Endothelial cell of umbilical vein (primary cell): ENCODE data around the gene TYW5. TPM values are rescaled to one million over a fixed set of nuclear protein-coding genes. Genes with fewer than 3 reads are reported as not detected.

Experiments used
- BruUV-seq: library from RNA; stranded (reverse); fragments of 400-500 nt; replicated peaks from 2 replicates; lab custom pipeline; 2021; lab: Mats Ljungman, UMichigan
- CTCF ChIA-PET: fragments of 300-600, 350-600 bp; sonication (Branson Sonifier 250); formaldehyde crosslinking; loops from one replicate; lab custom pipeline; 2021; ENCODE audit warnings: antibody characterized with exemption, inconsistent platforms; lab: Charles Lee
- POLR2A ChIA-PET: fragments of 300-600, 350-600 bp; sonication (Branson Sonifier 250); formaldehyde crosslinking; loops from one replicate; lab custom pipeline; 2021; ENCODE audit warnings: antibody characterized with exemption, inconsistent platforms; lab: Charles Lee
- DNase-seq: peaks from one replicate; pipeline ENCODE4 v3.0.0-alpha.2; 2011; ENCODE audit warnings: low read depth, low spot score
- FAIRE-seq: peaks from 2 replicates; lab custom pipeline; 2011; peaks lifted over from hg19 to GRCh38; lab: Jason Lieb, UNC
- H2AFZ ChIP-seq: 2 replicates; pipeline ENCODE4 v1.6.0; 2012; ENCODE audit warnings: low read depth, low read length, control low read depth, inconsistent platforms
- H3K27ac ChIP-seq: 2 replicates; pipeline ENCODE4 v1.5.1; 2011; ENCODE audit warnings: low read depth, mild to moderate bottlenecking, control low read depth, low read length, moderate library complexity; ENCODE audit not compliant: insufficient read depth
- H3K27me3 ChIP-seq, 2 experiments: 2 replicates each; pipeline versions ENCODE4 v1.6.0 to v1.6.1; 2011; ENCODE audit warnings: low read length in 2 of 2, mixed read lengths in 1 of 2; ENCODE audit not compliant: control insufficient read depth in 2 of 2, insufficient read depth in 2 of 2
- H3K36me3 ChIP-seq, 2 experiments: 2 replicates in 1 of 2; 3 replicates in 1 of 2; pipeline ENCODE4 v1.5.1; 2011; ENCODE audit warnings: low read length in 2 of 2, mild to moderate bottlenecking in 1 of 2, moderate library complexity in 1 of 2; ENCODE audit not compliant: control insufficient read depth in 2 of 2, insufficient read depth in 2 of 2; ENCODE audit errors: extremely low read depth in 1 of 2
- H3K4me1 ChIP-seq: 3 replicates; pipeline ENCODE4 v1.5.1; 2011; ENCODE audit warnings: mild to moderate bottlenecking, low read length; ENCODE audit not compliant: control insufficient read depth, insufficient read depth; ENCODE audit errors: extremely low read depth
- H3K4me2 ChIP-seq: 2 replicates; pipeline ENCODE4 v1.6.1; 2011; ENCODE audit warnings: low read length, control low read depth, mixed read lengths; ENCODE audit not compliant: insufficient read depth
- H3K4me3 ChIP-seq, 3 experiments: fragments of 200-600 bp in 1 of 3; sonication (generic), shearing (Covaris generic) in 1 of 3; replicated peaks in 1 of 3; 2 replicates each; pipeline ENCODE4 v1.5.1; 2011 to 2016; ENCODE audit warnings: control low read depth in 3 of 3, low read length in 3 of 3, mild to moderate bottlenecking in 2 of 3, inconsistent platforms in 1 of 3, low read depth in 1 of 3, moderate library complexity in 1 of 3; ENCODE audit not compliant: insufficient read depth in 1 of 3
- H3K79me2 ChIP-seq: 2 replicates; pipeline ENCODE4 v1.6.0; 2012; ENCODE audit warnings: low read length, inconsistent platforms; ENCODE audit not compliant: control insufficient read depth, insufficient read depth
- H3K9ac ChIP-seq: replicated peaks from 2 replicates; pipeline ENCODE3; 2011; ENCODE audit warnings: low read length, control low read depth; ENCODE audit not compliant: insufficient read depth; ENCODE audit errors: extremely low read depth
- H3K9me1 ChIP-seq: replicated peaks from 3 replicates; pipeline ENCODE4 v1.6.0; 2011; ENCODE audit warnings: mild to moderate bottlenecking, low read length; ENCODE audit not compliant: control insufficient read depth, insufficient read depth; ENCODE audit errors: extremely low read depth
- H3K9me3 ChIP-seq: replicated peaks from 2 replicates; pipeline ENCODE4 v1.5.1; 2012; ENCODE audit warnings: low read length, inconsistent platforms; ENCODE audit not compliant: control insufficient read depth, insufficient read depth
- H4K20me1 ChIP-seq: replicated peaks from 2 replicates; pipeline ENCODE3; 2011; ENCODE audit warnings: mild to moderate bottlenecking, low read length; ENCODE audit not compliant: control insufficient read depth, insufficient read depth; ENCODE audit errors: extremely low read depth
- CTCF ChIP-seq, 2 donors: IDR thresholded peaks; 1 replicate in 1 of 2; 2 replicates in 1 of 2; pipeline ENCODE4 v1.5.1; 2011; ENCODE audit warnings: low read length in 2 of 2, mild to moderate bottlenecking in 2 of 2, moderate library complexity in 2 of 2, control low read depth in 1 of 2, inconsistent platforms in 1 of 2, low read depth in 1 of 2; ENCODE audit not compliant: insufficient read depth in 1 of 2; ENCODE audit errors: extremely low read depth in 1 of 2
- EZH2 ChIP-seq: IDR thresholded peaks from 2 replicates; pipeline ENCODE4 v1.6.1; 2012; ENCODE audit warnings: borderline replicate concordance, low read depth, mild to moderate bottlenecking, moderate library complexity, low read length, inconsistent platforms; ENCODE audit not compliant: severe bottlenecking
- FOS ChIP-seq: IDR thresholded peaks from 2 replicates; pipeline ENCODE4 v1.6.1; 2011; ENCODE audit warnings: mild to moderate bottlenecking, low read length, moderate library complexity, borderline replicate concordance; ENCODE audit not compliant: insufficient read depth
- GATA2 ChIP-seq: IDR thresholded peaks from 2 replicates; pipeline ENCODE4 v1.7.0; 2011; ENCODE audit warnings: low read depth, mild to moderate bottlenecking, moderate library complexity, mixed read lengths, low read length; ENCODE audit not compliant: insufficient read length, insufficient read depth
- JUN ChIP-seq: IDR thresholded peaks from 2 replicates; pipeline ENCODE4 v1.6.1; 2011; ENCODE audit warnings: borderline replicate concordance, low read depth; ENCODE audit not compliant: insufficient read length, insufficient read depth
- MAX ChIP-seq: IDR thresholded peaks from 2 replicates; pipeline ENCODE4 v1.6.1; 2011; ENCODE audit not compliant: insufficient read depth, insufficient read length
- MYC ChIP-seq: IDR thresholded peaks from one replicate; pipeline ENCODE4 v1.6.1; 2011; ENCODE audit warnings: mild to moderate bottlenecking, low read depth, low read length
- POLR2A ChIP-seq: IDR thresholded peaks from 2 replicates; pipeline ENCODE4 v1.6.1; 2012; ENCODE audit warnings: low read depth, mild to moderate bottlenecking, control low read depth, low read length
- POLR2AphosphoS5 ChIP-seq: IDR thresholded peaks from 2 replicates; pipeline ENCODE4 v1.6.1; 2012; ENCODE audit warnings: low read depth, mild to moderate bottlenecking, control low read depth, low read length, moderate library complexity; ENCODE audit not compliant: insufficient read depth
- dilution Hi-C: fragments of 300-500 bp; cut with MboI; formaldehyde crosslinking; loops from one replicate; pipeline ENCODE4 v1.15.0; 2019; ENCODE audit warnings: low sequenced_read_pairs; ENCODE audit not compliant: extremely low pct_ligation_motif_present
- intact Hi-C: fragments of 100-400 bp; cut with micrococcal nuclease; formaldehyde crosslinking; loops from one replicate; pipeline ENCODE4 v1.10.0; 2022
- polyA plus RNA-seq, 4 experiments: library from polyadenylated mRNA; depleted of rRNA in 3 of 4; stranded (reverse) in 3 of 4; unstranded in 1 of 4; fragments of >200 nt; gene quantifications; 2 replicates each; pipeline versions ENCODE4 v1.2.1 to v1.2.3, GENCODE V29; 2011 to 2012; ENCODE audit warnings: missing spikeins in 1 of 4
- total RNA-seq: library from RNA; stranded (reverse); gene quantifications from 2 replicates; pipeline ENCODE4 v1.2.3, GENCODE V29; 2021

Gene TYW5
- total and polyA plus RNA-seq, 2 donors (not counting 3 experiments of a cell fraction or from before 2014, with no cell fraction given): 2.6 to 8.9 TPM

- no peaks in the 10 kb centered on the region for H3K79me2 ChIP-seq
- no peaks in the 10 kb centered on the region for H3K9me3 ChIP-seq
- H3K9ac ChIP-seq: no peak overlapping the region
- DNase-seq: no peak
- no peaks in the 10 kb centered on the region for H4K20me1 ChIP-seq
- no peak overlapping the region for H3K27ac ChIP-seq
- FAIRE-seq: no peak
- H3K9me1 ChIP-seq: no peaks in the 10 kb centered on the region
- dilution Hi-C loops (no loop called here), intact Hi-C loops (no loop called here)
- H3K4me3 ChIP-seq: no peak overlapping the region
- no peak for TF ChIP-seq EZH2
- TF ChIP-seq MAX: no peak
- no peak for TF ChIP-seq JUN
- no peak for TF ChIP-seq GATA2
- no peak for TF ChIP-seq POLR2AphosphoS5
- no peak for TF ChIP-seq MYC
- no peak for TF ChIP-seq POLR2A
- TF ChIP-seq CTCF (IDR thresholded peaks at IDR 0.05; ENCODE audit: extremely low read depth in 1 of 2, insufficient read depth in 1 of 2, low read depth in 1 of 2, low read length in 2 of 2): no peak
- no peak for TF ChIP-seq FOS
- H2AFZ ChIP-seq: no peak overlapping the region
- H3K4me2 ChIP-seq: no peak overlapping the region
- H3K27me3 ChIP-seq: peaks cover 7 to 14% of the 10 kb centered on the region in 2 experiments
- BruUV-seq: no TSS peak
- ChIA-PET POLR2A (no interaction called here), CTCF (no interaction called here)
- H3K4me1 ChIP-seq: no peaks in the 10 kb centered on the region
- no peaks in the 10 kb centered on the region for H3K36me3 ChIP-seq
Observed at GRCh38 chr2:199994371-199994770, 39.1 kb upstream of the TYW5 start.
